Effector memory CD8-positive, alpha-beta T cell (primary cell): ENCODE results near the gene TNNI3.
"Not testable (repeated sequence)": the region's sequence is repeated elsewhere in the genome, so short reads cannot be mapped to it uniquely, and the experiment has no call there.

Experiments used
- ATAC-seq: fragments of 150-1000 bp; cut with Tn5 transposase; replicated peaks from 2 replicates; pipeline ENCODE4 v1.10.0; 2021; ENCODE audit warnings: mild to moderate bottlenecking, moderate library complexity
- DNase-seq, 3 experiments: peaks; one replicate each; pipeline ENCODE4 v3.0.0; 2021
- H3K27ac Mint-ChIP-seq, 2 donors: one replicate each; pipeline ENCODE4 v1.8.0; 2022; ENCODE audit warnings: mild to moderate bottlenecking in 2 of 2, mixed read lengths in 2 of 2, moderate library complexity in 2 of 2
- H3K27me3 Mint-ChIP-seq, 2 donors: one replicate each; pipeline ENCODE4 v1.8.0; 2022; ENCODE audit warnings: mixed read lengths in 2 of 2
- H3K36me3 Mint-ChIP-seq: one replicate; pipeline ENCODE4 v1.8.0; 2022; ENCODE audit warnings: mild to moderate bottlenecking, moderate library complexity, mixed read lengths; ENCODE audit not compliant: insufficient read depth
- H3K4me1 Mint-ChIP-seq, 2 donors: one replicate each; pipeline ENCODE4 v1.8.0; 2022; ENCODE audit warnings: low read depth in 2 of 2, mixed read lengths in 2 of 2
- H3K4me3 Mint-ChIP-seq, 2 donors: one replicate each; pipeline ENCODE4 v1.8.0; 2022; ENCODE audit warnings: mild to moderate bottlenecking in 2 of 2, mixed read lengths in 2 of 2, moderate library complexity in 2 of 2
- H3K9me3 Mint-ChIP-seq, 2 donors: one replicate each; pipeline ENCODE4 v1.8.0; 2022; ENCODE audit warnings: mixed read lengths in 2 of 2

TNNI3 gene

GRCh38 chr19:55166530-55167268, 9.2 kb upstream of the TNNI3 start, which contains the start of gene DNAAF3:
Gene DNAAF3, minus strand, starts transcription at chr19:55166613. Its CDS starts 200 bp downstream, at chr19:55166413.
- H3K4me3 Mint-ChIP-seq, result peak within 1 kb of the TSS; percentile 40 to 41
- peak within 1 kb of the TSS in 1 of 2 donors; percentile 80 for H3K27ac Mint-ChIP-seq
- H3K9me3 Mint-ChIP-seq, result peaks cover 0 to 3% of the 10 kb centered on the region in 2 donors
- H3K27me3 Mint-ChIP-seq, result peaks cover 53 to 79% of the 10 kb centered on the region in 2 donors
- ATAC-seq, result peak; percentile 61
- H3K4me1 Mint-ChIP-seq, result peaks cover 10 to 11% of the 10 kb centered on the region in 2 donors
- H3K36me3 Mint-ChIP-seq, result peaks cover 7% of the 10 kb centered on the region
- DNase-seq, result peak; percentile 25 to 35 (median 29)

DNA sequence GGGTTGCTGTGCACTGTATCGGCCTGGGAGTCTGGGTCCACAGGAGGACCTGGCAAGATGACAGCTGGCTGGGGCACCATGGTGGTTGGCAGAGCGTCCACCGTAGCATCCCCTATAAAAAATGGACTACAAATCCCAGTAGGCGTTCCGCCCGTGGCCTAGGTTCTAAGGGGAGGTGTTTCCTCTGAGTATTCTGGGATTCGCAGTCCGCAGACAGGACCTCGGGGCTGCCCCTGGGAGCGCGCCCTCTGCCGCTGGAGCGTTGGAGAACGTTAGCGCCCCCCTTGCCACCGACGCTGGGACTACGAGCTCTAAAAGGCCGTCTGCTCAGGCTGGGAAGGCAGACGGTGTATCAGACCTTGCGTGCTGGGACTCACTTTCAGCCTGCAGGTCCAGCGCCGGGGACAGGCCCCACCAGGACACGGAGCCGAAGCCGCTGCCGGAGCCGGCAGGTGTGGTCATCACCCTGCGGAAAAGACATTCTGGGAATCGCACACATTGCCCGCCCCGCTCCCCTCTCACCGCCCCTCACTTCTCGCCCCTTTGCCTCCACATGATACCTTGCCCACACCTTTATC, 8.5 kb upstream of the TNNI3 start:
- ATAC-seq, result peak; percentile 61
- Mint-ChIP-seq H3K4me1 (peaks cover 10 to 11% of the 10 kb centered on the region in 2 donors), H3K27me3 (peaks cover 48 to 73% of the 10 kb centered on the region in 2 donors), H3K9me3 (peaks cover 0 to 3% of the 10 kb centered on the region in 2 donors), H3K36me3 (peaks cover 7% of the 10 kb centered on the region), H3K27ac (peak overlapping the region in 1 of 2 donors; percentile 80), H3K4me3 (peak overlapping the region in 1 of 2 donors; percentile 41)
- no peak for DNase-seq

DNA sequence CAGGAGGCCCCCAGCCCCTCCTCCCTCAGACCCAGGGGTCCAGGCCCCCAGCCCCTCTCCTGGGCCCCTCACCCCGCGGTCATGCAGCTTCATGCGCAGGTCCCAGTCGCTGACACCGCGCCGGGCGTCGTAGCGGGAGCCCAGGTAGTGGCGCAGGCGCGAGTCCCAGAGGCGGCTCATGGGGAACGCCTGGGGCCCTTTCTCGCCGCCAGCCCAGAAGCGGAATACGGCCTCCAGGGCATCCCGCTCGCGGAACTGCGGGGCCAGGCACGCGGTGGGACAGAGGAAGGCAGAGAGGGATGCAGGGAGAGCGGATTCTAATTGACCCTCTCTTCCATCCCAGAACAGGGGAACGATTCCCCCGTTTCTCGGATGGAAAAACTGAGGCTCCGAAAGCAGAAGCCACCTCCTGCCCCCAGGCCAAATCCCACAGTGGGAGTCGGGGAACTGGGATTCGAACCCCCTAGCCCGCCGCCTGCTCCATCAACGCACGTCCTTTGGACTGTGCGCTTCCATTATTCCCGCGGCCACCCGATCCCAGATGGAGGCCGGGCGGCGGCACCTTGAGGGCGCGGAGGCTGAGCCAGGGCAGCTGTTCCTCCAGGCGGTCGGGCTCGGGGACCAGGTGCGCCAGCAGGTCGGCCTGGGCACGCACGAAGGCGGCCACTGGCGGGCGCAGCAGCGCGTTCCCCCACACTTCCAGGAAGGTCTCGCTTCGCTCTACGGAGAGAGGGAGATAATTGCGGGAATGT, 4.2 kb upstream of the TNNI3 start:
- no peak for DNase-seq
- no peak for ATAC-seq
- Mint-ChIP-seq H3K27me3 (peaks cover 54 to 76% of the 10 kb centered on the region in 2 donors), H3K36me3 (peaks cover 6% of the 10 kb centered on the region), H3K4me3 (no peak overlapping the region), H3K9me3 (peaks cover 0 to 5% of the 10 kb centered on the region in 2 donors), H3K27ac (no peak overlapping the region), H3K4me1 (peaks cover 11 to 13% of the 10 kb centered on the region in 2 donors)

DNA sequence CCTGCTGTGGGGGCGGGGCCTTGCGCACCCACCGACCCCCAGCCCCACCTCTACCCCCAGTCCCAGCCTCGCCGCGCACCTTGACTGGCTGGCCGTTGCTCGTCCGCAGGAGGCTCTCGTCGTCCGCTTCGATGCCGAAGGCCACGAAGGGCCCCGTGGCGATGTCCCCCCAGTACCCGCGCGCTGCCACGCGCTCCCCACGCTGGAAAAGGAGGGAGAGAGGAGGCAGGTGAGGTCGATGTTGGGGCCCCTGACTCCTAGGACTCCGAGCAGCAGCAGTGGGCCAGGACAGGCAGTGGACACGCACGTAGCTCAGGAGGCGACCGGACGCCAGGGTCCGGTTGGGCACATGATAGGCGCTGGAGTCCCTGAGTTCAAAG, 3.4 kb upstream of the TNNI3 start:
- H3K27me3 Mint-ChIP-seq, result peaks cover 46 to 76% of the 10 kb centered on the region in 2 donors
- ATAC-seq, result no peak
- DNase-seq, result no peak
- H3K36me3 Mint-ChIP-seq, result peaks cover 6% of the 10 kb centered on the region
- H3K4me1 Mint-ChIP-seq, result peaks cover 7 to 9% of the 10 kb centered on the region in 2 donors
- H3K27ac Mint-ChIP-seq, result no peak overlapping the region
- H3K9me3 Mint-ChIP-seq, result peaks cover 0 to 2% of the 10 kb centered on the region in 2 donors
- no peak overlapping the region for H3K4me3 Mint-ChIP-seq

DNA sequence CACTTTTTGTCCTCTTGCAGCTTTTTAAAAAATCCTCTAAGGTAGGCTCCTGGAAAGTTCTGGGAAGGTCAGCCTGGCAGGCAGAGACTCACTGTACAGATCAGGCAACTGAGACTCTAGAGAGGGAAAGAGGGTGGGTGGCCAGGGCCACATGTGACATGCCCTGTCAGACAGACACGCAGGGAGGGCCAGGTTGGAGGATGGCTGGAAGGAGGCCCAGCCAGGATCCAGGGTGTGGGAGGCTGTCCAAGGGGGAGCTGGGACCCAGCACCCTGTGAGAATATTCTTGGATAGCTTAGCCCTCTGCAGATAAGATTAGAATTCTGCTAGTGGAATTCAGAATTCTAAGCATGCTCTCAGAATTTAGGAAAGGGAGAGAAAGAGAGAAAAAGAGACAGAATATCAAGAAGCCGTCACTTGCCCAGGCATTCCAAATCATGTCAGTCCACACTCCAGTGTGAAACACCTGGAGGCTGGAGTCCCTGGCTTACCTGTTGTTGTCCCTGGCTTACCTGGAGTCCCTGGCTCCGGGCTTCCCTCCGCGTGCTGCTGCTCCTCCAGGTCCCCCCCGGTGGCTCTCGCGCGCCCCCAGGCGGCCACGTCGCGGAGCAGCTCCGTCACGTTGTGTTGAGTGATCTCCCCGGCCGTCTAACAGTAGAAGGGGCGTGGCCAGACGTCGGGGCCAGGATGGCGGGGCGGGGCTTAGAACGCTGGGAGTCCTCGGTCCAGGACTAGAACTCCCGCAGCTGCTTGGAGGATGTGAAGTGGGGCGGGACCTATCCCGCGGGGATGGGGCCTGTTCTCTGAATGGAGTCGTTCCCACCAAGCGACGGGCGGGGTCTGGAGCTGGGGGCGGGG, 2.8 kb upstream of the TNNI3 start:
- peaks cover 7 to 9% of the 10 kb centered on the region in 2 donors for H3K4me1 Mint-ChIP-seq
- peaks cover 40 to 71% of the 10 kb centered on the region in 2 donors for H3K27me3 Mint-ChIP-seq
- DNase-seq, result peak; percentile 78 to 80 (median 79)
- H3K9me3 Mint-ChIP-seq, result peaks cover 0 to 2% of the 10 kb centered on the region in 2 donors
- peak overlapping the region; percentile 17 to 38 for H3K4me3 Mint-ChIP-seq
- H3K27ac Mint-ChIP-seq, result peak overlapping the region in 1 of 2 donors; percentile 66
- peaks cover 3% of the 10 kb centered on the region for H3K36me3 Mint-ChIP-seq
- peak; percentile 96 for ATAC-seq

- Mint-ChIP-seq H3K27me3 (peaks cover 31 to 67% of the 10 kb centered on the region in 2 donors), H3K9me3 (peaks cover 0 to 2% of the 10 kb centered on the region in 2 donors), H3K4me1 (peaks cover 13 to 14% of the 10 kb centered on the region in 2 donors), H3K4me3 (no peak overlapping the region), H3K36me3 (peaks cover 3% of the 10 kb centered on the region), H3K27ac (peak overlapping the region in 1 of 2 donors; percentile 66)
- no peak for ATAC-seq
- no peak for DNase-seq
These were observed 1.6 kb upstream of the TNNI3 start for GRCh38 chr19:55158848-55159749.

DNA sequence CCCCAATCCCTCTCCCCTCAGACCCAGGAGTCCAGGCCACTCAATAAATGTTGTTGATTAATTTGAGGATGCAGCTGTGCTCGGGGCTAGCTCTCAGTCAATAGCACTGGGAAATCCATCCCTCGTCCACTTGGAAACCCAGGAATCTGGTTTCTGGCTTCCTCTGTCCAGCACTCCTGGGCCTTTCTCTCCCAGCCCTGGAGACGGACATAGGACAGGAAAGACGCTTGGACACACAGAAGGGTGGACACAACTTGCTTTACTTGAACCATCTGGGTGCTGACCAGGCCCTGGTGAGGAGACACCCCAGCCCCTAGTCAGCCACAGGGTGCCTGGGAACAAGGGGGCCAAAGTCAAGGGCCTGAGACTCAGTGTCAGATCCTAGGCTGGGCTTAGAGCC, 891 bp upstream of the TNNI3 start:
- peaks cover 18% of the 10 kb centered on the region in 2 donors for H3K4me1 Mint-ChIP-seq
- H3K9me3 Mint-ChIP-seq, result peaks cover 0 to 2% of the 10 kb centered on the region in 2 donors
- no peak for ATAC-seq
- H3K4me3 Mint-ChIP-seq, result no peak overlapping the region
- no peak overlapping the region for H3K27ac Mint-ChIP-seq
- DNase-seq, result no peak
- peaks cover 31 to 61% of the 10 kb centered on the region in 2 donors for H3K27me3 Mint-ChIP-seq
- H3K36me3 Mint-ChIP-seq, result peaks cover 3% of the 10 kb centered on the region

DNA sequence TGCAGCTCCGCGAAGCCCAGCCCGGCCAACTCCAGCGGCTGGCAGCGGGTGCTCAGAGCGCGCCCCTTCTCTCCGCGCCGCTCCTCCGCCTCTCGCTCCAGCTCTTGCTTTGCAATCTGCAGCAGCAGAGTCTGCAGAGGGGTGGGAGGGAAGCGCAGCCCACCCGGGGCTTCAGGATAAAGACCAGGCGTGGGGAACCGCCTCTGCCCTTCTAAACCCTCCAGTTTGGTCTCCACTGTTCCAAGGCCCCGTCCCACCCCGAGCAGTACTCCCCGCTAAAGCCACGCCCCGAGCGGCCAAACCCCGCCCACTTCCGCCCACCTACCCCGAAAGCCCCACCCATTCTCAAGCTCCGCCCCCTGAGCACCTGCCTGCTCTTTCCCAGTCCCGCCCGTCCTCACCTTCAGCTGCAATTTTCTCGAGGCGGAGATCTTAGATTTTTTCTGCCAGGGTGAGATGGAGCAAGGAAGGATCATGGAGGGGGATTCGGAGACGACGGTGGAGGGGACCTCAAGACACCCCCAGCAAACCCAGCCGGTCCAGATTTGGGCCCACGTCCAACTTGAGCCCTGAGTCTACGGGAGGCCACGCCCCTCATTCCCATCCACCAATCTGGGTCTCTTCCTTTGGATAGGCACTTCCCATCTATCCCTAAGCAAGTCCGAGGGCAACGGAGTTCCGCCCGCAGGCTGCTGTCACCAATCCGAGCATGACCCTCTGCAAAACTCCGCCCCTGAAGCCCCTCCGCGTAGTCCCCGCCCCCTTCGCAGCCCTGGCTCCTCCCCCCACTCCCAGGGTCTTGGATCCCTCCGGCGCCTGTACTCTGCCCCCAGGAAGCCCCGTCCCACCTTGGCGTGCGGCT, 1.1 kb downstream of the TNNI3 start:
- Mint-ChIP-seq H3K9me3 (peaks cover 6 to 10% of the 10 kb centered on the region in 2 donors), H3K36me3 (peaks cover 3% of the 10 kb centered on the region), H3K4me1 (peaks cover 24 to 25% of the 10 kb centered on the region in 2 donors), H3K27me3 (peaks cover 31 to 60% of the 10 kb centered on the region in 2 donors), H3K27ac (no peak overlapping the region), H3K4me3 (peak overlapping the region; percentile 26 to 34)
- ATAC-seq, result no peak
- no peak for DNase-seq

DNA sequence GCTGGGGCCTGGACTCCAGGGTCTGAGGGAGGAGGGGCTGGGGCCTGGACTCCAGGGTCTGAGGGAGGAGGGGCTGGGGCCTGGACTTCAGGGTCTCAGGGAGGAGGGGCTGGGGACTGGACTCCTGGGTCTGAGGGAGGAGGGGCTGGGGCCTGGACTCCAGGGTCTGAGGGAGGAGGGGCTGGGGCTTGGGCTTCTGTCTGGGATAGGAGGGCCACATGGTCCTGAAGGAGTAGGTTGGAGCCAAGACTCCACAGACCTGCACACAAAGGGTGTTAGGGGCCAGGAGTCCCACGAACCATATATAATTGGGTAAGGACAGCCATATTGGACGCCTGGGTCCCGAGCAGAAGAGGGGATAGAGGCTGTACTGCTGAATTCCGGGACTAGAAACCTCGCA, 1.7 kb downstream of the TNNI3 start:
- Mint-ChIP-seq H3K9me3 (peaks cover 6 to 11% of the 10 kb centered on the region in 2 donors), H3K27me3 (peaks cover 31 to 57% of the 10 kb centered on the region in 2 donors), H3K4me1 (peaks cover 25% of the 10 kb centered on the region in 2 donors)
- H3K4me3 Mint-ChIP-seq, DNase-seq, H3K36me3 Mint-ChIP-seq, ATAC-seq, H3K27ac Mint-ChIP-seq: not testable (repeated sequence)

DNA sequence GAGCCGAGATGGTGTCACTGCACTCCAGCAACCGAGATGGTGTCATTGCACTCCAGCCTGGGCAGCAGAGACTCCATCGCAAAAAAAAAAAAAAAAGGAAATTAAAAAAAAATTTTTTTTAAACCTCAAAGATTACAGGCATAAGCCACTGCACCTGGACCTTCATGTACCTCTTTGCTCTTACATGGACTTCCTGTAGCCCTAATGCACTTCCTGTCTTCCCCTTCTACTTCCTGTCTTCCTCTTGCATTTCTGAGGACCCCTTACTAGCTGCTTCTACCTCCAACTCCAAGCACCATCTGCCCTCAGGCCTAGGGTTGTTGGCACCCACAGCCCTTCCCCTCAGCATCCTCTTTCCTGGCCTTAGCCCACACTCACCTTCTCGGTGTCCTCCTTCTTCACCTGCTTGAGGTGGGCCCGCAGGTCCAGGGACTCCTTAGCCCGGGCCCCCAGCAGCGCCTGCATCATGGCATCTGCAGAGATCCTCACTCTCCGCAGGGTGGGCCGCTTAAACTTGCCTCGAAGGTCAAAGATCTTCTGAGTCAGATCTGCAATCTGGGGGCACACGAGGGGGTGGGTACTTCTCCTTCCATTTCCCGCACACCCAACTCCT, 3.8 kb downstream of the TNNI3 start:
- DNase-seq (no peak), ATAC-seq (no peak)
- Mint-ChIP-seq H3K27ac (no peak overlapping the region), H3K36me3 (peaks cover 3% of the 10 kb centered on the region), H3K4me3 (no peak overlapping the region), H3K9me3 (peaks cover 5 to 11% of the 10 kb centered on the region in 2 donors), H3K4me1 (peaks cover 18 to 19% of the 10 kb centered on the region in 2 donors), H3K27me3 (peaks cover 29 to 52% of the 10 kb centered on the region in 2 donors)

DNA sequence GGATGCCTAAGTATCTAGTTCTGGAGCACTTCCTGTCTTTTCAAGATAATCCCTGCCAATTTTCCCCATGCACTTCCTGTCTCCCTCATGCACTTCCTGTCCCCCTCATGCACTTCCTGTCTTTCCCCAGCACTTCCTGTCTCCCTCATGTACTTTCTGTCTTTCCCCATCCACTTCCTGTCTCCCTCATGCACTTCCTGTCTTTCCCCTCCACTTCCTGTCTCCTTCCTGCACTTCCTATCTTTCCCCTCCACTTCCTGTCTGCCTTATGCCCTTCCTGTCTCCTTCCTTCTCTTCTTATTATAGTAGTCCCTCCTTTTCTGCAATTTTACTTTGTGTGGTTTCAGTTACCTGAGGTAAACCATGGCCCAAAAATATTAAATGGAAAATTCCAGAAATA, 5.5 kb downstream of the TNNI3 start:
- H3K9me3 Mint-ChIP-seq, result peaks cover 5 to 11% of the 10 kb centered on the region in 2 donors
- peaks cover under 1% of the 10 kb centered on the region for H3K36me3 Mint-ChIP-seq
- peak overlapping the region; percentile 60 to 94 for H3K27ac Mint-ChIP-seq
- ATAC-seq (no peak), DNase-seq (no peak)
- H3K4me1 Mint-ChIP-seq, result peaks cover 18 to 19% of the 10 kb centered on the region in 2 donors
- H3K4me3 Mint-ChIP-seq, result no peak overlapping the region
- H3K27me3 Mint-ChIP-seq, result peaks cover 27 to 52% of the 10 kb centered on the region in 2 donors
